ENCODE data around the gene RAB3A. TPM values are rescaled to one million over a fixed set of nuclear protein-coding genes. Genes with fewer than 3 reads are reported as not detected.
A peak's percentile ranks its signal among the peaks of the same experiment; 100 is the strongest.
"Not testable (repeated sequence)": the region's sequence is repeated elsewhere in the genome, so short reads cannot be mapped to it uniquely, and the experiment has no call there.

The RAB3A gene
- total RNA-seq, 2 donors from 2014 or later = 0.52 to 8.2 TPM

GRCh38 chr19:18214779-18215433 is 11.1 kb upstream of the RAB3A start:
- no peak overlapping the region for H3K4me3 ChIP-seq
- intact Hi-C loops (cut with DNase I) = loop anchor here (5.0 kb wide), 1 partner anchor 37 kb away; no protein-coding TSS in a partner anchor
- H3K27me3 ChIP-seq = no peaks in the 10 kb centered on the region
- no peak overlapping the region for H3K27ac ChIP-seq
- DNase-seq (no peak), ATAC-seq (no peak)
- 63 to 72% methylated on average over 7 of the region's 7 CpGs for WGBS, 2 donors
- no peak for TF ChIP-seq POLR2A (IDR thresholded peaks at IDR 0.05)
- TF ChIP-seq CTCF (IDR thresholded peaks at IDR 0.05) = no peak
- H3K36me3 ChIP-seq (replicated peaks in 1 of 2; ENCODE audit: insufficient read depth in 1 of 2, low read depth in 2 of 2) = no peaks in the 10 kb centered on the region
- H3K9me3 ChIP-seq = no peaks in the 10 kb centered on the region
- H3K4me1 ChIP-seq = no peaks in the 10 kb centered on the region

- intact Hi-C loops (cut with DNase I) = loop anchor here (5.0 kb wide), 1 partner anchor 41 kb away; no protein-coding TSS in a partner anchor
- H3K27me3 ChIP-seq = no peaks in the 10 kb centered on the region
- no peak for DNase-seq
- H3K36me3 ChIP-seq (replicated peaks in 1 of 2; ENCODE audit: insufficient read depth in 1 of 2, low read depth in 2 of 2) = no peaks in the 10 kb centered on the region
- 72 to 76% methylated on average over 6 to 14 of the region's 14 CpGs for WGBS, 2 donors
- TF ChIP-seq CTCF (IDR thresholded peaks at IDR 0.05) (no peak), POLR2A (IDR thresholded peaks at IDR 0.05) (no peak)
- H3K4me1 ChIP-seq = no peaks in the 10 kb centered on the region
- H3K4me3 ChIP-seq = no peak overlapping the region
- ATAC-seq = no peak
- no peak overlapping the region for H3K27ac ChIP-seq
- no peaks in the 10 kb centered on the region for H3K9me3 ChIP-seq
Observed at GRCh38 chr19:18211683-18212082, 7.8 kb upstream of the RAB3A start.

- not testable (repeated sequence) for H3K9me3 ChIP-seq; ATAC-seq; H3K27me3 ChIP-seq; H3K36me3 ChIP-seq (replicated peaks in 1 of 2; ENCODE audit: insufficient read depth in 1 of 2, low read depth in 2 of 2); H3K4me1 ChIP-seq; DNase-seq; H3K27ac ChIP-seq; H3K4me3 ChIP-seq
- 76 to 82% methylated on average over 5 of the region's 5 CpGs for WGBS, 2 donors
- intact Hi-C loops (cut with DNase I) = loop anchor here (5.0 kb wide), 1 partner anchor 42 kb away; no protein-coding TSS in a partner anchor
Observed at GRCh38 chr19:18209912-18210311, 6.1 kb upstream of the RAB3A start.

- peak; percentile 20 to 46 (median 38) for DNase-seq
- H3K4me1 ChIP-seq = peaks cover 16% of the 10 kb centered on the region
- H3K4me3 ChIP-seq = no peak overlapping the region
- no peak overlapping the region for H3K27ac ChIP-seq
- no peaks in the 10 kb centered on the region for H3K36me3 ChIP-seq (replicated peaks in 1 of 2; ENCODE audit: insufficient read depth in 1 of 2, low read depth in 2 of 2)
- H3K9me3 ChIP-seq = no peaks in the 10 kb centered on the region
- intact Hi-C loops (cut with DNase I) = no loop called here
- TF ChIP-seq POLR2A (IDR thresholded peaks at IDR 0.05) (no peak), CTCF (IDR thresholded peaks at IDR 0.05) (peak; percentile 30 to 65 (median 37))
- ATAC-seq = no peak
- WGBS, 2 donors = 14 to 18% methylated on average over 10 to 24 of the region's 32 CpGs
- H3K27me3 ChIP-seq = no peaks in the 10 kb centered on the region
Observed at GRCh38 chr19:18208098-18208951, 4.5 kb upstream of the RAB3A start.

GRCh38 chr19:18206018-18206417 is 2.2 kb upstream of the RAB3A start:
- ATAC-seq = no peak
- no peak overlapping the region for H3K4me3 ChIP-seq
- intact Hi-C loops (cut with DNase I) = no loop called here

More at GRCh38 chr19:18206018-18206417, 2.2 kb upstream of the RAB3A start:
- Histone ChIP-seq H3K4me1 (peaks cover 26% of the 10 kb centered on the region), H3K36me3 (replicated peaks in 1 of 2; ENCODE audit: insufficient read depth in 1 of 2, low read depth in 2 of 2) (no peaks in the 10 kb centered on the region), H3K27me3 (no peaks in the 10 kb centered on the region), H3K9me3 (no peaks in the 10 kb centered on the region), H3K27ac (peak overlapping the region in 3 of 4 donors; percentile 85 to 95 (median 86))
- no peak for DNase-seq
- WGBS, 2 donors = 81 to 82% methylated on average over 12 of the region's 12 CpGs
- TF ChIP-seq POLR2A (IDR thresholded peaks at IDR 0.05) = no peak
- TF ChIP-seq CTCF (IDR thresholded peaks at IDR 0.05) = no peak
